Hepatocyte (in vitro differentiated cells): Measurements from ENCODE around the gene FBXL13. TPM values are rescaled to one million over a fixed set of nuclear protein-coding genes. Genes with fewer than 3 reads are reported as not detected.

Experiments used
- DNase-seq: peaks from one replicate; pipeline ENCODE4 v3.0.0-alpha.2; 2016; ENCODE audit warnings: low spot score
- H2AFZ ChIP-seq: fragments of 200-600 bp; sonication (generic); 2 replicates; pipeline ENCODE4 v1.6.0; 2016; ENCODE audit warnings: antibody characterized with exemption, mild to moderate bottlenecking
- H3K27ac ChIP-seq: fragments of 200-600 bp; sonication (generic); 2 replicates; pipeline ENCODE4 v1.5.1; 2016; ENCODE audit warnings: mild to moderate bottlenecking
- H3K27me3 ChIP-seq: fragments of 200-600 bp; sonication (generic); 2 replicates; pipeline ENCODE4 v1.6.1; 2016
- H3K36me3 ChIP-seq: fragments of 200-600 bp; sonication (generic); replicated peaks from 2 replicates; pipeline ENCODE4 v1.5.1; 2016; ENCODE audit warnings: low read depth; ENCODE audit not compliant: insufficient read depth
- H3K4me1 ChIP-seq: fragments of 200-600 bp; sonication (generic); 2 replicates; pipeline ENCODE4 v1.5.1; 2016; ENCODE audit warnings: mild to moderate bottlenecking, moderate library complexity; ENCODE audit not compliant: insufficient read depth
- H3K4me2 ChIP-seq: fragments of 200-600 bp; sonication (generic); 2 replicates; pipeline ENCODE4 v1.6.0; 2016
- H3K4me3 ChIP-seq: fragments of 200-600 bp; sonication (generic); 2 replicates; pipeline ENCODE4 v1.5.1; 2016; ENCODE audit warnings: mild to moderate bottlenecking
- H3K79me2 ChIP-seq: fragments of 200-600 bp; sonication (generic); 2 replicates; pipeline ENCODE4 v1.6.0; 2017; ENCODE audit warnings: mild to moderate bottlenecking
- H3K9me2 ChIP-seq: fragments of 200-600 bp; sonication (generic); replicated peaks from 2 replicates; pipeline ENCODE4 v1.6.0; 2017; ENCODE audit warnings: mild to moderate bottlenecking; ENCODE audit not compliant: insufficient read depth
- H3K9me3 ChIP-seq: fragments of 200-600 bp; sonication (generic); 2 replicates; pipeline ENCODE4 v1.5.1; 2016; ENCODE audit warnings: low read depth, mild to moderate bottlenecking
- H4K20me1 ChIP-seq: fragments of 200-600 bp; sonication (generic); 2 replicates; pipeline ENCODE4 v1.6.0; 2016; ENCODE audit warnings: mild to moderate bottlenecking; ENCODE audit not compliant: insufficient read depth, poor library complexity, severe bottlenecking
- CTCF ChIP-seq: fragments of 200-600 bp; sonication (generic); IDR thresholded peaks from 2 replicates; pipeline ENCODE4 v1.5.1; 2016; ENCODE audit warnings: antibody characterized with exemption, mild to moderate bottlenecking; ENCODE audit not compliant: poor library complexity
- EZH2 ChIP-seq: fragments of 200-600 bp; sonication (generic); IDR thresholded peaks from 2 replicates; pipeline ENCODE4 v1.6.1; 2016; ENCODE audit warnings: antibody characterized with exemption, mild to moderate bottlenecking, borderline replicate concordance
- EZH2phosphoT487 ChIP-seq: fragments of 200-600 bp; sonication (generic); IDR thresholded peaks from one replicate; pipeline ENCODE4 v1.6.1; 2018; ENCODE audit warnings: antibody characterized with exemption, mild to moderate bottlenecking, low read depth, moderate library complexity; ENCODE audit not compliant: unreplicated experiment, severe bottlenecking
- WGBS: methylation state at CpG from one replicate; pipeline ENCODE4 v1.1.6; 2016; ENCODE audit warnings: low lambda C conversion rate; ENCODE audit errors: missing lambda C conversion rate; 5-methylcytosine and 5-hydroxymethylcytosine counted together
- polyA plus RNA-seq: library from polyadenylated mRNA; unstranded; fragments of >200 nt; fragmentation: Nextera tagmentation; extraction: Ambion mirVana; gene quantifications from 2 replicates; pipeline ENCODE4 v1.2.1, GENCODE V29; 2016
- total RNA-seq: library from RNA; depleted of rRNA; stranded (reverse); fragments of >200 nt; gene quantifications from 2 replicates; pipeline ENCODE4 v1.2.3, GENCODE V29; 2014

The FBXL13 gene
- total and polyA plus RNA-seq, 2 experiments from 2014 or later, result 0.30 to 1.8 TPM

- Histone ChIP-seq H3K4me1 (no peaks in the 10 kb centered on the region), H3K9me3 (no peaks in the 10 kb centered on the region), H3K4me3 (no peak overlapping the region), H3K36me3 (no peaks in the 10 kb centered on the region), H4K20me1 (no peaks in the 10 kb centered on the region), H3K4me2 (peak overlapping the region; percentile 29), H2AFZ (no peak overlapping the region), H3K27me3 (no peaks in the 10 kb centered on the region), H3K79me2 (no peaks in the 10 kb centered on the region), H3K9me2 (no peaks in the 10 kb centered on the region), H3K27ac (peak overlapping the region; percentile 22)
- WGBS, result 76% methylated on average over 5 of the region's 5 CpGs
- TF ChIP-seq EZH2phosphoT487 (no peak), CTCF (no peak), EZH2 (no peak)
- DNase-seq, result no peak
Observed at GRCh38 chr7:102897856-102898531, 176.6 kb downstream of the FBXL13 start.

GRCh38 chr7:102897211-102897631 is 177.4 kb downstream of the FBXL13 start:
- DNase-seq, result no peak
- Histone ChIP-seq H3K36me3 (no peaks in the 10 kb centered on the region), H3K27ac (peak overlapping the region; percentile 22), H3K4me3 (no peak overlapping the region), H3K9me3 (no peaks in the 10 kb centered on the region), H3K9me2 (no peaks in the 10 kb centered on the region), H4K20me1 (no peaks in the 10 kb centered on the region), H3K4me1 (no peaks in the 10 kb centered on the region), H3K27me3 (no peaks in the 10 kb centered on the region), H2AFZ (no peak overlapping the region), H3K79me2 (no peaks in the 10 kb centered on the region), H3K4me2 (peak overlapping the region; percentile 29)
- 57% methylated on average over 2 of the region's 2 CpGs for WGBS
- TF ChIP-seq CTCF, result no peak
- TF ChIP-seq EZH2phosphoT487, result no peak
- no peak for TF ChIP-seq EZH2

- no peak overlapping the region for H3K4me3 ChIP-seq
- no peaks in the 10 kb centered on the region for H4K20me1 ChIP-seq
- no peaks in the 10 kb centered on the region for H3K79me2 ChIP-seq
Observed at GRCh38 chr7:102896585-102896984, 178.0 kb downstream of the FBXL13 start.

More at GRCh38 chr7:102896585-102896984, 178.0 kb downstream of the FBXL13 start:
- Histone ChIP-seq H3K27me3 (no peaks in the 10 kb centered on the region), H3K27ac (no peak overlapping the region), H3K9me2 (no peaks in the 10 kb centered on the region), H3K4me2 (no peak overlapping the region), H2AFZ (no peak overlapping the region), H3K9me3 (no peaks in the 10 kb centered on the region), H3K36me3 (no peaks in the 10 kb centered on the region), H3K4me1 (no peaks in the 10 kb centered on the region)
- DNase-seq, result no peak
- TF ChIP-seq EZH2phosphoT487, result no peak
- no peak for TF ChIP-seq CTCF
- no peak for TF ChIP-seq EZH2
